T-helper 1 cell treated with Interleukin-12 subunit alpha and Interleukin-12 subunit beta and Interleukin-4 antibody, amounts not matched to agents 30 μg/mL and 1 μg/mL, for 36 hours (primary cell): ENCODE data around the gene NR4A3.

Source experiments
- H3K27ac Mint-ChIP-seq: one replicate; pipeline ENCODE4 v1.8.0; 2021; ENCODE audit warnings: mild to moderate bottlenecking, mixed read lengths
- H3K27me3 Mint-ChIP-seq: one replicate; pipeline ENCODE4 v1.8.0; 2021; ENCODE audit warnings: low read depth, mixed read lengths
- H3K36me3 Mint-ChIP-seq: one replicate; pipeline ENCODE4 v1.8.0; 2021; ENCODE audit warnings: low read depth, mixed read lengths
- H3K4me1 Mint-ChIP-seq: one replicate; pipeline ENCODE4 v1.8.0; 2021; ENCODE audit warnings: low read depth, mixed read lengths
- H3K4me3 Mint-ChIP-seq: one replicate; pipeline ENCODE4 v1.8.0; 2021; ENCODE audit warnings: mild to moderate bottlenecking, moderate library complexity, mixed read lengths
- H3K9me3 Mint-ChIP-seq: one replicate; pipeline ENCODE4 v1.8.0; 2021; ENCODE audit warnings: mixed read lengths

Gene NR4A3

GRCh38 chr9:99867536-99867935, 45.9 kb downstream of the NR4A3 start:
- no peak overlapping the region for H3K4me3 Mint-ChIP-seq
- no peak overlapping the region for H3K27ac Mint-ChIP-seq
- H3K27me3 Mint-ChIP-seq: no peaks in the 10 kb centered on the region
- H3K4me1 Mint-ChIP-seq: peaks cover 27% of the 10 kb centered on the region
- H3K9me3 Mint-ChIP-seq: no peaks in the 10 kb centered on the region
- H3K36me3 Mint-ChIP-seq: peaks cover 6% of the 10 kb centered on the region

- peaks cover 6% of the 10 kb centered on the region for H3K36me3 Mint-ChIP-seq
- no peaks in the 10 kb centered on the region for H3K9me3 Mint-ChIP-seq
- no peak overlapping the region for H3K27ac Mint-ChIP-seq
- no peak overlapping the region for H3K4me3 Mint-ChIP-seq
- H3K4me1 Mint-ChIP-seq: peaks cover 27% of the 10 kb centered on the region
- no peaks in the 10 kb centered on the region for H3K27me3 Mint-ChIP-seq
These were observed 46.3 kb downstream of the NR4A3 start for GRCh38 chr9:99867968-99868367.

GRCh38 chr9:99868845-99869244, 47.2 kb downstream of the NR4A3 start:
- H3K36me3 Mint-ChIP-seq: peaks cover 2% of the 10 kb centered on the region
- peak overlapping the region; percentile 23 for H3K27ac Mint-ChIP-seq
- peaks cover 2% of the 10 kb centered on the region for H3K27me3 Mint-ChIP-seq
- no peak overlapping the region for H3K4me3 Mint-ChIP-seq
- H3K9me3 Mint-ChIP-seq: no peaks in the 10 kb centered on the region
- peaks cover 29% of the 10 kb centered on the region for H3K4me1 Mint-ChIP-seq

DNA sequence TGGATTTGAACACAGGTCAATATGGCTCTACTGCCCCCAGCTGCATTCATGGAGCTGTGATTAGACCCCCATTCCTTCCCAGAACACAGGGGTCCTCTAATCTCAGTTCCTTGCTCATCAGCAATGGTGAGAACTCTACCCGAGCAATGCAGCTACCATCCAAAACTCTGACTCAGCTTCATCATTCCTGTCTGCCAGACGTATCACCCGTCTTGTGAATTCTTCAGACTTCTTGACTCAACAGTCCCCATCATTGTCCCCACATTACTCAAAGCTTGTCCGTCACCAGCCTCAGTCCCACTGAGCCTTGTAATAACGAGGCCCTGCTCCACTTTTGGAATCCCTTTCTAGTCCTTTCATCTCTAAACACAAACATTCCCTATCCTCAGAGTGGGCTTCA, 48.4 kb downstream of the NR4A3 start:
- Mint-ChIP-seq H3K4me1 (peaks cover 33% of the 10 kb centered on the region), H3K27me3 (peaks cover 11% of the 10 kb centered on the region), H3K4me3 (no peak overlapping the region), H3K9me3 (peaks cover 4% of the 10 kb centered on the region), H3K36me3 (no peaks in the 10 kb centered on the region), H3K27ac (no peak overlapping the region)

- Mint-ChIP-seq H3K36me3 (no peaks in the 10 kb centered on the region), H3K27me3 (peaks cover 23% of the 10 kb centered on the region), H3K9me3 (peaks cover 7% of the 10 kb centered on the region), H3K4me3 (no peak overlapping the region), H3K4me1 (peaks cover 20% of the 10 kb centered on the region), H3K27ac (no peak overlapping the region)
These were observed 51.8 kb downstream of the NR4A3 start for GRCh38 chr9:99873531-99873930.

GRCh38 chr9:99873943-99874584, 52.4 kb downstream of the NR4A3 start:
- peaks cover 7% of the 10 kb centered on the region for H3K9me3 Mint-ChIP-seq
- no peak overlapping the region for H3K4me3 Mint-ChIP-seq
- H3K36me3 Mint-ChIP-seq: no peaks in the 10 kb centered on the region
- H3K27ac Mint-ChIP-seq: no peak overlapping the region
- H3K4me1 Mint-ChIP-seq: peaks cover 14% of the 10 kb centered on the region
- peaks cover 23% of the 10 kb centered on the region for H3K27me3 Mint-ChIP-seq

DNA sequence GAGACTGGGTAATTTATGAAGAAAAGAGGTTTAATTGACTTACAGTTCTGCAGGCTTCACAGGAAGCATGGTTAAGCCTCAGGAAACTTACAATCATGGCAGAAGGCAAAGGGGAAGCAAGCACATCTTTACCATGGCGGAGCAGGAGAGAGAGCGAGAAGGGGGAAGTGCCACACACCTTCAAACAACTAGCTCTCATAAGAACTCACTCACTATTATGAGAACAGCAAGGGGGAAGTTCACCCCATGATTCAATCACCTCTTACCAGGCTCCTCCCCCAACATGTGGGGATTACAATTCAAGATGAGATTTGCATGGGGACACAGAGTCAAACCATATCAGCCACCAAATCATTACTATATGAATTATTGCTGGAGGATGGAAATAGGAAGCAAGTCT, 54.5 kb downstream of the NR4A3 start:
- H3K36me3 Mint-ChIP-seq: no peaks in the 10 kb centered on the region
- no peak overlapping the region for H3K27ac Mint-ChIP-seq
- H3K4me1 Mint-ChIP-seq: peaks cover 5% of the 10 kb centered on the region
- peaks cover 23% of the 10 kb centered on the region for H3K27me3 Mint-ChIP-seq
- H3K4me3 Mint-ChIP-seq: no peak overlapping the region
- peaks cover 11% of the 10 kb centered on the region for H3K9me3 Mint-ChIP-seq

GRCh38 chr9:99878651-99879050, 57.0 kb downstream of the NR4A3 start:
- Mint-ChIP-seq H3K27me3 (peaks cover 23% of the 10 kb centered on the region), H3K4me3 (no peak overlapping the region), H3K9me3 (peaks cover 11% of the 10 kb centered on the region), H3K4me1 (peaks cover 9% of the 10 kb centered on the region), H3K36me3 (no peaks in the 10 kb centered on the region), H3K27ac (no peak overlapping the region)

DNA sequence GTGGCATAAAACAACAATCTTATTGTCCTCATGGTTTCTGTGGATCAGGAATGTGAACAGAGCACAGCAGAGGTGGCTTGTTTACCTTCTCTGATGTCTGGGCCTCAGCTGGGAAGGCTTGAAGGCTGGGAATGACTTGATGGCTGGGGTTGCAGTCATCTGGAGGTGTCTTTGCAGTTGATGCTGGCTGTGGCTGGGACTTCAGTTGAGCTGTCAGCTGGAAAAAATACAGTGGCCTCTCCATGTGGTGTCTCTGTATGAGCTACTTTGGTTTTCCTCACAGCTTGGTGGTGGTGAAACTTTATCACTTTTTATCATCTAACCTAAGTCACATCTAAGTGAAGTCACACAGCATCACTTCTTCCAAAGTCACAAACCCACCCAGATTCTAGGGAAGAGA, 60.1 kb downstream of the NR4A3 start:
- H3K4me1 Mint-ChIP-seq: peaks cover 4% of the 10 kb centered on the region
- H3K9me3 Mint-ChIP-seq: peaks cover 4% of the 10 kb centered on the region
- no peak overlapping the region for H3K4me3 Mint-ChIP-seq
- no peaks in the 10 kb centered on the region for H3K36me3 Mint-ChIP-seq
- H3K27ac Mint-ChIP-seq: no peak overlapping the region
- H3K27me3 Mint-ChIP-seq: peaks cover 12% of the 10 kb centered on the region

DNA sequence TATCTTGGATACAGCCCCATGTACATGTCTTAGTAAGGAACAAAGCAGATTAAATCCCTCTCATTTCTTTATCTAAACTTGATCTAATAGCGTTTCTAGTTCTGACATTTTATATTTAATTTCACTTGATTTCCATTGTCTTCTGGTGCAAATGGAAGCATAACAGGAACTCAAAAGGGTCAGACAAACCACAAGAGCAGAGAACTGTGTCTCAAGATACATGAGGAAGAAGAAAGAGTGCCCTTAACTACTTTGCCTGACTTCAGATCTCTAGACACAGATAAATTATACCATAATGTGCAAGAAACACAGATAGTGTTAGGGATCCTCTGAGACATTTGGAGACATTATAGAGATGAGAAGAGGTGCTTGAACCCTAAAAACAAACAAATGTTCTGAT, 64.1 kb downstream of the NR4A3 start:
- H3K4me1 Mint-ChIP-seq: peaks cover 5% of the 10 kb centered on the region
- H3K4me3 Mint-ChIP-seq: no peak overlapping the region
- H3K9me3 Mint-ChIP-seq: no peaks in the 10 kb centered on the region
- H3K27me3 Mint-ChIP-seq: peaks cover 11% of the 10 kb centered on the region
- H3K27ac Mint-ChIP-seq: no peak overlapping the region
- no peaks in the 10 kb centered on the region for H3K36me3 Mint-ChIP-seq

DNA sequence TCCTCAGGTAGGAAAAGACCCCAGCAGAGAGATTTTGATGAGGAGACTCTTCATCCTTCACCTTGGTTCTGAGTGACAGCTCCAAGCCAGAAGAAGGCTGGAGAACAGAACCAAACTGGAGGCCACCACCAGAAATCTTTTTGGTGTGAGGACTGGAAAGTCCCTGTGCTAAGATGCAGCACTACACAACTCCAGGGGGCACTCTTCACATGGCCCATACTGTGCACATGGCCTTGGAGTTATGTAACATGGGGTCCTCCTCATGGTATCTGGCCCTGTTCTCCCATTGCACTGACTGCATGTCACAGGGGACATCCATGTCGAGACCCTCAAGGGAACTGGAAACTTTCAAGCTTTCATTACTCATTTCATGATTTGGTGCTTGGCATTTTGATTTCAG, 67.4 kb downstream of the NR4A3 start:
- Mint-ChIP-seq H3K9me3 (no peaks in the 10 kb centered on the region), H3K27ac (no peak overlapping the region), H3K27me3 (peaks cover 32% of the 10 kb centered on the region), H3K4me3 (no peak overlapping the region), H3K4me1 (peaks cover 2% of the 10 kb centered on the region), H3K36me3 (no peaks in the 10 kb centered on the region)

- no peaks in the 10 kb centered on the region for H3K36me3 Mint-ChIP-seq
- no peaks in the 10 kb centered on the region for H3K9me3 Mint-ChIP-seq
- peaks cover 55% of the 10 kb centered on the region for H3K27me3 Mint-ChIP-seq
- no peak overlapping the region for H3K27ac Mint-ChIP-seq
- no peak overlapping the region for H3K4me3 Mint-ChIP-seq
- H3K4me1 Mint-ChIP-seq: no peaks in the 10 kb centered on the region
These were observed 73.1 kb downstream of the NR4A3 start for GRCh38 chr9:99894826-99895225.

DNA sequence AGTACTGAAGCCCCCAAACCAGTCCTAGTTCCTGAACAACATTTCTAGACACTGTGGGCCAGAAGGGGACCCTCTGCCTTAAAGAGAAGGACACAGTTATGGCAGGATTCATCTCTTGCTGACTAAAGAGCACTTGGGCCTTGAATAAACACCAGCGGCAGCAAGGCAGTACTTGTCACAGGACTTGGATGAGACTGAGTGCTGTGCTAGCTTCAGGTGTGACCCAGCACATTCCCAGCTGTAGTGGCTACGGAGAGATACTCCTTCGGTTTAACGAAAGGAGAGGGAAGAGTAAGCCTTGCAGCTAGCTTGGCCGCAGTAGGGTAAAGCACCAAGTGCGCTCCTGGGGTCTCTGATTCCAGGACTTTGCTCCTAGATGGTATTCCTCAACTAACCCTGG, 73.8 kb downstream of the NR4A3 start:
- H3K9me3 Mint-ChIP-seq: no peaks in the 10 kb centered on the region
- no peak overlapping the region for H3K27ac Mint-ChIP-seq
- H3K4me1 Mint-ChIP-seq: no peaks in the 10 kb centered on the region
- no peaks in the 10 kb centered on the region for H3K36me3 Mint-ChIP-seq
- no peak overlapping the region for H3K4me3 Mint-ChIP-seq
- H3K27me3 Mint-ChIP-seq: peaks cover 60% of the 10 kb centered on the region

DNA sequence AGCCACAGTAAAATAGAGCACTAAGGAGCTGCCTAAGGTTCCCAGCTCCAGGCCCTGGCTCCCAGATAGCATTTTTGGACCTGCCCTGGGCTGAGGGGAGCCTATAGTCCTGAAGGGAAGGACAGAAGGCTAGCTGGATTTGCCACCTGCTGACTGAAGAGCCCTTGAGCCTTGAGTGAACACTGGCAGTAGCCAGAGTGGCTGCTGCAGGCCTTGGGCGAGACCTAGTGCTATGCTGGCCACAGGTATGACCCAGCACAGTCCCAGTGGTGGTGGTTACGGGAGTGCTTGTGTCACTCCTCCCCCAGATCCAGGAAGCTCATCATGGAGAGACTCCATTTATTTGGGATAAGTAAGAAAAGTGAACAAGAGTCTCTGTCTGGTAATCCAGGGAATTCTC, 74.4 kb downstream of the NR4A3 start:
- Mint-ChIP-seq H3K36me3 (no peaks in the 10 kb centered on the region), H3K9me3 (no peaks in the 10 kb centered on the region)

GRCh38 chr9:99903393-99903792, 81.7 kb downstream of the NR4A3 start:
- Mint-ChIP-seq H3K36me3 (no peaks in the 10 kb centered on the region), H3K4me3 (no peak overlapping the region), H3K27ac (no peak overlapping the region), H3K27me3 (peaks cover 46% of the 10 kb centered on the region), H3K4me1 (peaks cover 18% of the 10 kb centered on the region), H3K9me3 (no peaks in the 10 kb centered on the region)

More for the DNA sequence above, 74.4 kb downstream of the NR4A3 start:
- Mint-ChIP-seq H3K27me3 (peaks cover 65% of the 10 kb centered on the region), H3K27ac (no peak overlapping the region), H3K4me1 (no peaks in the 10 kb centered on the region), H3K4me3 (no peak overlapping the region)
